ENCODE data around the gene TBCD. TPM values are rescaled to one million over a fixed set of nuclear protein-coding genes. Genes with fewer than 3 reads are reported as not detected.

TBCD gene
- total RNA-seq, 1 donor from 2014 or later = 207 TPM

DNA sequence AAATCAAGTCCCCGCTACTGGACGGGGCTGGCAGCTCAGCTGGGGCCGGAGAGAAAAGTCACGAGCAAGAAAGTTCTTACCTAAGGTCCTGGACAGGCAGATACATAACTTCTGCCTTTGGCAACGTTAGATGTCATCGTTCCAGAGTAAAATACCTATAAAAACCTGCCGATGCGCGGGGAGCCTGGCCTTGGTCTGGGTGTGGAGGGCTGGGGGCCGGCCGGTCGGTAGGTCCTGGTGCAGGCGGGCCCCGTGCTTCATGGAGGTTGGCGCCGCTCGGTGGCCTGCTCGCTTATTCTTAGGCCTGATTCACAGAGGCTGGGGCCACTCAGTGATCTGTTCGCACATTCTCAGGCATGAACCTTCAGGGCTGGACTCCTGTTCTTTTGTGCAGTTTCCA lies 121.7 kb downstream of the TBCD start:
- no peak for DNase-seq (ENCODE audit: low spot score)
- no peak overlapping the region for H3K4me3 Mint-ChIP-seq (ENCODE audit: unreplicated experiment)
- H3K4me1 Mint-ChIP-seq (ENCODE audit: unreplicated experiment) = peaks cover 26% of the 10 kb centered on the region
- TF ChIP-seq CTCF (IDR thresholded peaks at IDR 0.05; ENCODE audit: unreplicated experiment) = no peak
- H3K36me3 Mint-ChIP-seq (ENCODE audit: low read depth, unreplicated experiment) = peaks cover 27% of the 10 kb centered on the region
- H3K9me3 Mint-ChIP-seq (ENCODE audit: unreplicated experiment) = no peaks in the 10 kb centered on the region
- H3K27ac Mint-ChIP-seq (ENCODE audit: unreplicated experiment) = no peak overlapping the region
- H3K27me3 Mint-ChIP-seq (ENCODE audit: unreplicated experiment) = peaks cover 8% of the 10 kb centered on the region

DNA sequence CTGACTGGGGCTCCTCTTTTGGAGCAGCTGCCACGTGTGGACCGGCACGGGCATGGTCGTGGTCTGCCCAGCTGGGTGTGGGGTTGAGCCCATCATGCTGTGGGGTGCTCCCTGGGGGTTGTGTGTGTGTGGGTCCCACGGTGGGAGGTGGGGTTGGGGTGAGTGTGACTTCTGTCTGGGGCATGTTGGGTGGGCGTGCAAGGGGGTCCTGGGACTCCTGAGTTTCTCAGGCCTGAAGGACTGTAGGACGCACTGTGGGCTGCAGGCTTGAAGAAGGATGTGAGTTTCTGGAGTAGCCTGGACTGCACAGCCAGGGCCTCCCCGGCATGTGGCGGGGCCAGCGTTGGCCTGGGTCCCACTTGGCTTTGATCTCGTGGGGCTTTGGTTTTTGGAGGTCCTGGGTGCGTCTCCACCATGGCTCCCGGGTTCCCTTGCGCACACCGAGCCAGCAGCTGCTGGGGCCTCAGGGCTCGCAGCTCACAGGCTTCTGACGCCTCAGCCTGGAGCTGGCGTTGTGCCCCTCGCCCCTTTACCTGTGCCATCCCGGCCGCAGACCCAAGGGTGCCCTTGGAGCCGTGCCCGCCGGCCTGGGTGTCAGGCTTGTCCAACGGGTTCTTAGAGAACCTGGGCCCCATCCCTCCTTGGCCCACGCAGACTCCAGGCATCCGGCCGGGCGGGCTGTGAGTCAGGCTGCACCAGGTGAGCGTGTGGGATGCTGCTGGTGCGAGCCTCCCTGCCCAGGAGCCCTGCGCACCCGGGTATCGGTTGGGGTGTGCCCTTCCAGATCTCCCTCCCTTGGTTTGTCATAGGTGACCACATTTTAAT lies 122.4 kb downstream of the TBCD start:
- peaks cover 6% of the 10 kb centered on the region for H3K27me3 Mint-ChIP-seq (ENCODE audit: unreplicated experiment)
- H3K36me3 Mint-ChIP-seq (ENCODE audit: low read depth, unreplicated experiment) = peaks cover 28% of the 10 kb centered on the region
- H3K4me1 Mint-ChIP-seq (ENCODE audit: unreplicated experiment) = peaks cover 27% of the 10 kb centered on the region
- DNase-seq (ENCODE audit: low spot score) = no peak
- no peak for TF ChIP-seq CTCF (IDR thresholded peaks at IDR 0.05; ENCODE audit: unreplicated experiment)
- H3K27ac Mint-ChIP-seq (ENCODE audit: unreplicated experiment) = peak overlapping the region; percentile 54
- H3K9me3 Mint-ChIP-seq (ENCODE audit: unreplicated experiment) = no peaks in the 10 kb centered on the region
- H3K4me3 Mint-ChIP-seq (ENCODE audit: unreplicated experiment) = no peak overlapping the region

DNA sequence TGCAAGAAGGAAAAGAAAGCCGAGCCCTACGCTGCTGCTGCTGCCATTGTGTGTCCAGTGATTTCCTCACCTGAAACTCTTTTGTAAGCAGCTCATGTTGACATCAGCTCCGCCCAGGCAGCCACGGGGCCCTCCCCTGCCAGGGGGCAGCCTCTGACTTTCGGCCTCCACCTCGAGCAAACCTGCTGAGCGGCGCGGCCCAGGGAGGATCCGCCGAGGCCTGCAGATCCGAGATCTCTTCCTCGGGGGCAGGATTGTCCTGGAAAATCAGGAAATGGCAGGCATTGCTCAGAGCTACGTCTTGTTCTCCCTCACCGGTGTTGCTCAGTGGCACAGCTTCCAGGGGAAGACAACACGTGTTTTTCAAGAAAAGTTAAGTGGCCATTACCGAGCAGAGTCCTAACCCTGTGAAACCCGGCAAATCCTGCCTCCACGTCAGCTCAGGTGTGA lies 123.6 kb downstream of the TBCD start:
- Mint-ChIP-seq H3K9me3 (ENCODE audit: unreplicated experiment) (no peaks in the 10 kb centered on the region), H3K27me3 (ENCODE audit: unreplicated experiment) (peaks cover 3% of the 10 kb centered on the region), H3K27ac (ENCODE audit: unreplicated experiment) (peak overlapping the region; percentile 54), H3K4me3 (ENCODE audit: unreplicated experiment) (no peak overlapping the region), H3K36me3 (ENCODE audit: low read depth, unreplicated experiment) (peaks cover 32% of the 10 kb centered on the region), H3K4me1 (ENCODE audit: unreplicated experiment) (peaks cover 37% of the 10 kb centered on the region)
- TF ChIP-seq CTCF (IDR thresholded peaks at IDR 0.05; ENCODE audit: unreplicated experiment) = no peak
- peak; percentile 56 for DNase-seq (ENCODE audit: low spot score)

DNA sequence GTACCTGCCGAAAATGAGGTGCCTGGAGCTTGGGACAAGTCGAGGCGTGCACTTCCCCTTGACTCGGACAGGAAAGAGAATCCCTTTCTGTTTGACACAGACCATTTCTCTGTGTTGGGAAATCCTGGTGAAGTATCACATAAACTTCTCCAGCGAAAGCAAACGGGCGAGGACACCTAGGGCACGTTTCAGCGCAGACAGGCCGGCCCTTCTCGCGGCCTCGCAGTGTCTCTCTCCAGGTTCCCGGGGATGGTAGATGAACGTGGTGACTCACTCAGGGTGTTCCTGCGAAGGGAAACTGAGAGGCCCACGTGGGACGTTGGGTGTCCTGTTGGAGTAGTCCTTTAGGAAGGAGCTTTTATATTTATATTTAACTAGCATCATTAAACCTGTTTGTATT lies 124.3 kb downstream of the TBCD start:
- TF ChIP-seq CTCF (IDR thresholded peaks at IDR 0.05; ENCODE audit: unreplicated experiment) = no peak
- Mint-ChIP-seq H3K4me3 (ENCODE audit: unreplicated experiment) (no peak overlapping the region), H3K9me3 (ENCODE audit: unreplicated experiment) (no peaks in the 10 kb centered on the region), H3K4me1 (ENCODE audit: unreplicated experiment) (peaks cover 39% of the 10 kb centered on the region), H3K27ac (ENCODE audit: unreplicated experiment) (peak overlapping the region; percentile 81), H3K27me3 (ENCODE audit: unreplicated experiment) (peaks cover 1% of the 10 kb centered on the region), H3K36me3 (ENCODE audit: low read depth, unreplicated experiment) (peaks cover 28% of the 10 kb centered on the region)
- no peak for DNase-seq (ENCODE audit: low spot score)

Measured in endothelial cell (in vitro differentiated cells).